HepG2 (cell line): ENCODE data around the gene SLC2A10. TPM values are rescaled to one million over a fixed set of nuclear protein-coding genes. Genes with fewer than 3 reads are reported as not detected.

Experiments used
- ATF6 ChIP-seq: sonication (generic); formaldehyde crosslinking; conservative IDR thresholded peaks from 2 replicates; pipeline ENCODE4 v1.4.0; 2020; ENCODE audit warnings: missing genetic modification reagents
- FOXP4 ChIP-seq: sonication (generic); formaldehyde crosslinking; IDR thresholded peaks from 2 replicates; pipeline ENCODE4 v1.4.0; 2020; ENCODE audit warnings: missing genetic modification reagents
- HINFP ChIP-seq: sonication (generic); formaldehyde crosslinking; IDR thresholded peaks from 2 replicates; pipeline ENCODE4 v1.4.0; 2020; ENCODE audit warnings: low read depth, mild to moderate bottlenecking, missing genetic modification reagents
- HNF4A ChIP-seq: sonication (generic); formaldehyde crosslinking; IDR thresholded peaks from 2 replicates; pipeline ENCODE4 v1.4.0; 2020; ENCODE audit warnings: missing genetic modification reagents
- KDM5B ChIP-seq: sonication (generic); formaldehyde crosslinking; IDR thresholded peaks from 2 replicates; pipeline ENCODE4 v1.4.0; 2020; ENCODE audit warnings: missing genetic modification reagents, mild to moderate bottlenecking, borderline replicate concordance
- KDM6A ChIP-seq: IDR thresholded peaks from 2 replicates; pipeline ENCODE4 v1.6.1; 2016; ENCODE audit warnings: low read depth
- NCOA2 ChIP-seq: sonication (generic); formaldehyde crosslinking; IDR thresholded peaks from 2 replicates; pipeline ENCODE4 v1.8.0; 2022; ENCODE audit warnings: inconsistent platforms
- NR2F2 ChIP-seq: IDR thresholded peaks from 2 replicates; pipeline ENCODE4 v1.6.1; 2012; ENCODE audit warnings: low read depth, inconsistent platforms, borderline replicate concordance
- PAF1 ChIP-seq: IDR thresholded peaks from 2 replicates; pipeline ENCODE4 v1.6.1; 2016; ENCODE audit warnings: missing genetic modification reagents, missing compliant biosample characterization
- PAX8 ChIP-seq: sonication (generic); formaldehyde crosslinking; IDR thresholded peaks from 2 replicates; pipeline ENCODE4 v1.8.0; 2022; ENCODE audit warnings: mild to moderate bottlenecking, missing genetic modification reagents, borderline replicate concordance
- PHF5A ChIP-seq: IDR thresholded peaks from one replicate; pipeline ENCODE4 v1.6.1; 2018; ENCODE audit warnings: low read depth, missing genetic modification reagents; ENCODE audit not compliant: unreplicated experiment
- RCOR2 ChIP-seq: IDR thresholded peaks from 2 replicates; pipeline ENCODE4 v1.6.1; 2016; ENCODE audit warnings: missing biosample characterization, missing genetic modification reagents
- SIN3A ChIP-seq: IDR thresholded peaks from 2 replicates; pipeline ENCODE4 v1.6.1; 2011; ENCODE audit warnings: low read depth, mild to moderate bottlenecking, control low read depth, low read length, borderline replicate concordance
- XBP1 ChIP-seq: sonication (generic); formaldehyde crosslinking; IDR thresholded peaks from 2 replicates; pipeline ENCODE4 v1.5.0; 2020; ENCODE audit warnings: missing genetic modification reagents
- ZBTB4 ChIP-seq: sonication (generic); formaldehyde crosslinking; IDR thresholded peaks from 2 replicates; pipeline ENCODE4 v1.4.0; 2020; ENCODE audit warnings: missing genetic modification reagents, mild to moderate bottlenecking, borderline replicate concordance
- ZFP37 ChIP-seq: sonication (generic); formaldehyde crosslinking; IDR thresholded peaks from 2 replicates; pipeline ENCODE4 v1.4.0; 2020; ENCODE audit warnings: missing genetic modification reagents, borderline replicate concordance
- ZFP91 ChIP-seq: sonication (generic); formaldehyde crosslinking; IDR thresholded peaks from 2 replicates; pipeline ENCODE4 v1.9.0; 2022; ENCODE audit warnings: missing genetic modification reagents, mild to moderate bottlenecking, borderline replicate concordance
- ZNF564 ChIP-seq: sonication (generic); formaldehyde crosslinking; IDR thresholded peaks from 2 replicates; pipeline ENCODE4 v1.8.1; 2023; ENCODE audit warnings: mild to moderate bottlenecking, missing genetic modification reagents
- polyA plus RNA-seq, 8 experiments: library from polyadenylated mRNA; depleted of rRNA in 3 of 8; stranded (reverse) in 7 of 8; unstranded in 1 of 8; fragments of >200 nt; fragmentation: Illumina TruSeq in 4 of 8; extraction: Trizol in 4 of 8; gene quantifications; 2 replicates each; pipeline versions ENCODE4 v1.2.1 to v1.2.3, GENCODE V29; 2011 to 2016; ENCODE audit warnings: low read depth in 4 of 8, missing spikeins in 1 of 8, mixed read lengths in 1 of 8; ENCODE audit not compliant: insufficient read depth in 1 of 8
- total RNA-seq, 5 experiments: library from RNA; depleted of rRNA; stranded (reverse); fragments of >200 nt; fragmentation: Illumina TruSeq; extraction: Trizol; gene quantifications; 2 replicates each; pipeline ENCODE4 v1.2.3, GENCODE V29; 2016; ENCODE audit warnings: low read depth in 1 of 5

Gene SLC2A10
- total and polyA plus RNA-seq, 2 of the 13 experiments (the other 11 are each of a cell fraction or from before 2014, with no cell fraction given) = 16.0 to 18.4 TPM

GRCh38 chr20:46710153-46710913 lies 884 bp downstream of the SLC2A10 start (continued):
- TF ChIP-seq FOXP4 (CRISPR knock-in tag) (0 out of 2 replicates have a peak, but pooled peaks have one; percentile 20), PHF5A (no peak), NR2F2 (no peak), HINFP (CRISPR knock-in tag) (0 out of 2 replicates have a peak, but pooled peaks have one; percentile 21), XBP1 (CRISPR knock-in tag) (peak; percentile 6; the same call in 1 of the 2 replicates), ZFP37 (CRISPR knock-in tag) (peak; percentile 76; the same call in 1 of the 2 replicates), ATF6 (CRISPR knock-in tag) (0 out of 2 replicates have a peak, but pooled peaks have one; percentile 5), ZNF564 (no peak), RCOR2 (CRISPR knock-in tag) (peak; percentile 16; the same call in 1 of the 2 replicates), KDM5B (CRISPR knock-in tag) (no peak), HNF4A (CRISPR knock-in tag) (0 out of 2 replicates have a peak, but pooled peaks have one; percentile 13), KDM6A (CRISPR knock-in tag) (no peak), NCOA2 (0 out of 2 replicates have a peak, but pooled peaks have one; percentile 2), PAF1 (no peak), ZFP91 (CRISPR knock-in tag) (peak; percentile 11; the same call in 1 of the 2 replicates), SIN3A (no peak), PAX8 (CRISPR knock-in tag) (no peak), ZBTB4 (CRISPR knock-in tag) (peak; percentile 12; the same call in 1 of the 2 replicates)
